ENCODE results near the gene SRRM1. TPM values are rescaled to one million over a fixed set of nuclear protein-coding genes. Genes with fewer than 3 reads are reported as not detected.

SRRM1 gene
- total and polyA plus RNA-seq, 12 donors = 26.0 to 83.0 (median 75.8) TPM

DNA sequence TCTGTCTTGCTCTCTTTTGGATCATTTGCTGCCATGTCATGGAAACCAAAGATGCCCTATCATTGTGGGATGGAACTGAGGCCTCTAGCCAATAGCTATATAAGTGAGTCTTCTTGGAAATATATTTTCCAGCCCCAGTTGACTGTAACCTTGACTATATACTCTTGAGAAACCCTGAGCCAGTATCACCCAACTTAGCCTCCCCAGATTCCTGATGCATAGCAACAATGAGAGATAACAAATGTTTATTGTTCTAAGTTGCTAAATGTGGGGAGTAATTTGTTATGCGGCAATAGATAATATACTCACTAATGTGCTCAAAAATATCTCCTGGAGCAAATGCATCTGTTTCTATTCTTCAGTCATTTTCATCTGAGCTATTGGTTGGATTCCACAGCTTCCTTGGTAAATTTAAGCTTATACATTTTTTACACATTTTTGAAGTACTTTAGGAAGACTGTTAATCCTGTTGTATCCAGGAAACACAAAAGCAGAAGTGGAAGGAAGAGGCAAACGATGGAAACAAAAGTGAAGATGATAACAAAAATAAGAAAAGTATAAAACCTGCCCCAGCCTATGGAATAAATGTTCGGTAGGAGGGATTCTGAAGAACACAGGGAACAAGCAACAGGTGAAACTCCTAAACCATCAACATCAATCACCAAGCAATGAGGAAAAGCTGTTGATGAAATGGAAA lies 6.3 kb upstream of the SRRM1 start:
- ATAC-seq (no peak), DNase-seq (no peak)
- H3K4me3 ChIP-seq = no peak overlapping the region
- TF ChIP-seq CTCF (IDR thresholded peaks at IDR 0.05) = no peak
- H3K27ac ChIP-seq = no peak overlapping the region
- H3K9me3 ChIP-seq = no peaks in the 10 kb centered on the region
- intact Hi-C loops (cut with DNase I) = loop anchor here in 9 of 10 donors (5.0 to 10.0 kb wide), 8 partner anchors 92 to 1415 kb away; partner anchors contain the start of genes NIPAL3 (in 6 of the 9) and STPG1 (in 6 of the 9)
- peaks cover 0 to 14% (median 6%) of the 10 kb centered on the region in 9 donors for H3K4me1 ChIP-seq
- 56% methylated on average over 3 of the region's 3 CpGs for WGBS, 2 donors
- peaks cover 0 to 17% (median 0%) of the 10 kb centered on the region in 7 donors for H3K27me3 ChIP-seq
- H3K36me3 ChIP-seq = no peaks in the 10 kb centered on the region

GRCh38 chr1:24639094-24639493 lies 4.0 kb upstream of the SRRM1 start:
- Histone ChIP-seq H3K9me3 (no peaks in the 10 kb centered on the region), H3K36me3 (no peaks in the 10 kb centered on the region), H3K27ac (no peak overlapping the region), H3K4me3 (no peak overlapping the region), H3K27me3 (peaks cover 0 to 9% (median 0%) of the 10 kb centered on the region in 7 donors), H3K4me1 (peaks cover 0 to 21% (median 11%) of the 10 kb centered on the region in 9 donors)
- intact Hi-C loops (cut with DNase I) = loop anchor here in 9 of 10 donors (5.0 to 10.0 kb wide), 8 partner anchors 94 to 1413 kb away; partner anchors contain the start of genes NIPAL3 (in 6 of the 9) and STPG1 (in 6 of the 9)
- DNase-seq (no peak), ATAC-seq (no peak)
- WGBS, 2 donors = 90 to 93% methylated on average over 2 of the region's 2 CpGs
- TF ChIP-seq CTCF (IDR thresholded peaks at IDR 0.05) = no peak

DNA sequence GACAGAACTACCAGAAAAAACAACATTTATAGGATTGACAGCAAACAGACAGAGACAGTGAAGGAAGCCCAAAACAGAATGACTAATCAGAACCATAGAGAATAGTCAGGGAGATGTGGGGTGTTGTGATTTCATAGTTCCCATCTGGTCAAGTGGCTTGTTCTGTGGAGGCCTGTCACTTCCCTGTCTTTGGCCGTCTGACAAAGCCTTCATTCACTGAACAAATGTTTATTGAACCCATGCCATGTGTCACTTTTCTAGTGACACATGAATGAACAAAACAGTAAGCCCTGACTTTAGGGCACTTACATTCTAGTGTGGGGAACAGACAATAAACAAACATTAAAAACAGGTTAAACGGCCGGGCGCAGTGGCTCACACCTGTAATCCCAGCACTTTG lies 3.2 kb upstream of the SRRM1 start:
- Histone ChIP-seq H3K36me3 (no peaks in the 10 kb centered on the region), H3K4me1 (peaks cover 0 to 29% (median 19%) of the 10 kb centered on the region in 9 donors), H3K27ac (no peak overlapping the region), H3K4me3 (no peak overlapping the region), H3K27me3 (peaks cover 0 to under 1% (median 0%) of the 10 kb centered on the region in 7 donors), H3K9me3 (no peaks in the 10 kb centered on the region)
- intact Hi-C loops (cut with DNase I) = loop anchor here in 9 of 10 donors (5.0 to 10.0 kb wide), 9 partner anchors 95 to 1412 kb away; partner anchors contain the start of genes NIPAL3 (in 6 of the 9) and STPG1 (in 6 of the 9)
- DNase-seq (no peak), ATAC-seq (no peak)
- 75 to 83% methylated on average over 4 of the region's 4 CpGs for WGBS, 2 donors
- TF ChIP-seq CTCF (IDR thresholded peaks at IDR 0.05) = no peak

DNA sequence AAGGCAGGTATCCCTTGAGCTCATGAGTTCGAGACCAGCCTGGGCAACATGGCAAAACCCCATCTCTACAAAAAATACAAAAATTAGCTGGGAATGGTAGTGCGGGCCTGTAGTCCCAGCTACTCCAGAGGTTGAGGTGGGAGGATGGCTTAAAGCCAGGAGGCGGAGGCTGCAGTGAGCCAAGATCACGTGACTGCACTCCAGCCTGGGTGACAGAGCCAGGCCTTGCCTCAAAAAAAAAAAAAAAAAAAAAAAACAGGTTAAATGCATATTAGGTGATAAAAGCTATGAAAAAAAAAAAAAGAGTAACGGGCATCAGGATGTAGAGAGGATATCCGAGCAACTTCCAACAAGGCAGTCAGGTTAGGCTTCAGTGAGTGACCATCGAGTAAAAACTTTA lies 2.8 kb upstream of the SRRM1 start:
- H3K27ac ChIP-seq = no peak overlapping the region
- intact Hi-C loops (cut with DNase I) = loop anchor here in 1 of 10 donors (5.0 kb wide), 1 partner anchor 248 kb away; no protein-coding TSS in a partner anchor

More for the DNA sequence above, 2.8 kb upstream of the SRRM1 start:
- TF ChIP-seq CTCF (IDR thresholded peaks at IDR 0.05) = no peak
- WGBS, 2 donors = 53 to 70% methylated on average over 7 of the region's 7 CpGs
- ATAC-seq (no peak), DNase-seq (no peak)
- H3K4me3 ChIP-seq = no peak overlapping the region
- H3K27me3 ChIP-seq = no peaks in the 10 kb centered on the region
- peaks cover 0 to 3% (median 0%) of the 10 kb centered on the region in 9 donors for H3K36me3 ChIP-seq
- peaks cover 0 to 33% (median 23%) of the 10 kb centered on the region in 9 donors for H3K4me1 ChIP-seq
- H3K9me3 ChIP-seq = no peaks in the 10 kb centered on the region
